T-cell (primary cell): Measurements from ENCODE around the gene LGALSL. TPM values are rescaled to one million over a fixed set of nuclear protein-coding genes. Genes with fewer than 3 reads are reported as not detected.

Source experiments
- ATAC-seq, 4 experiments: fragments of 200-7000 bp in 3 of 4; fragments of 150-1000 bp in 1 of 4; cut with Tn5 transposase; replicated peaks in 1 of 4; 1 replicate in 3 of 4; 2 replicates in 1 of 4; pipeline ENCODE4 v1.10.0; 2021; ENCODE audit warnings: moderate library complexity in 3 of 4, mild to moderate bottlenecking in 2 of 4, moderate number of reproducible peaks in 1 of 4
- CTCF ChIA-PET, 2 donors: fragments of 300-600 bp; sonication (Branson Sonifier 250); formaldehyde crosslinking; loops; one replicate each; lab custom pipeline; 2022; ENCODE audit warnings: antibody characterized with exemption in 2 of 2; lab: Charles Lee
- POLR2A ChIA-PET, 2 donors: fragments of 300-600 bp; sonication (Branson Sonifier 250); formaldehyde crosslinking; loops; one replicate each; lab custom pipeline; 2022; ENCODE audit warnings: antibody characterized with exemption in 2 of 2; lab: Charles Lee
- DNase-seq, 35 experiments: peaks; one replicate each; pipeline versions ENCODE4 v3.0.0 to v3.0.0-alpha.2; 2013 to 2023
- H3K27ac ChIP-seq: one replicate; pipeline ENCODE4 v1.5.1; 2013; ENCODE audit warnings: low read length
- H3K27me3 ChIP-seq, 2 experiments: replicated peaks in 1 of 2; 1 replicate in 1 of 2; 2 replicates in 1 of 2; pipeline versions ENCODE4 v1.6.1 to v1.7.0; 2013; ENCODE audit warnings: low read length in 1 of 2, mixed read lengths in 1 of 2; ENCODE audit not compliant: control insufficient read depth in 2 of 2, insufficient read depth in 2 of 2; ENCODE audit errors: extremely low read depth in 1 of 2
- H3K36me3 ChIP-seq, 2 donors: 1 replicate in 1 of 2; 2 replicates in 1 of 2; pipeline versions ENCODE4 v1.6.1 to v1.7.0; 2013; ENCODE audit warnings: low read length in 1 of 2; ENCODE audit not compliant: control insufficient read depth in 2 of 2, insufficient read depth in 1 of 2; ENCODE audit errors: extremely low read depth in 1 of 2
- H3K4me1 ChIP-seq, 2 experiments: 1 replicate in 1 of 2; 2 replicates in 1 of 2; pipeline versions ENCODE4 v1.6.1 to v1.7.0; 2013; ENCODE audit warnings: low read length in 2 of 2, mixed read lengths in 1 of 2; ENCODE audit not compliant: insufficient read depth in 2 of 2, control insufficient read depth in 1 of 2; ENCODE audit errors: extremely low read depth in 1 of 2
- H3K4me3 ChIP-seq, 2 donors: 1 replicate in 1 of 2; 2 replicates in 1 of 2; pipeline versions ENCODE4 v1.5.1 to v1.7.0; 2013; ENCODE audit warnings: mild to moderate bottlenecking in 2 of 2, low read length in 1 of 2, moderate library complexity in 1 of 2; ENCODE audit not compliant: control insufficient read depth in 1 of 2; ENCODE audit errors: extremely low read depth in 1 of 2
- H3K9me3 ChIP-seq: 2 replicates; pipeline ENCODE4 v1.7.0; 2013
- H3K27ac Mint-ChIP-seq, 2 donors: one replicate each; pipeline ENCODE4 v1.8.0; 2020 to 2021; ENCODE audit warnings: mild to moderate bottlenecking in 2 of 2, mixed read lengths in 2 of 2
- H3K27me3 Mint-ChIP-seq, 2 donors: one replicate each; pipeline ENCODE4 v1.8.0; 2021 to 2022; ENCODE audit warnings: mixed read lengths in 2 of 2
- H3K36me3 Mint-ChIP-seq: one replicate; pipeline ENCODE4 v1.8.0; 2021; ENCODE audit warnings: mixed read lengths
- H3K4me1 Mint-ChIP-seq, 3 donors: one replicate each; pipeline ENCODE4 v1.8.0; 2020 to 2022; ENCODE audit warnings: mixed read lengths in 3 of 3, mild to moderate bottlenecking in 1 of 3
- H3K4me3 Mint-ChIP-seq, 3 donors: one replicate each; pipeline ENCODE4 v1.8.0; 2020 to 2022; ENCODE audit warnings: mild to moderate bottlenecking in 3 of 3, mixed read lengths in 3 of 3, moderate library complexity in 3 of 3
- H3K9me3 Mint-ChIP-seq, 3 donors: one replicate each; pipeline ENCODE4 v1.8.0; 2020 to 2022; ENCODE audit warnings: mixed read lengths in 3 of 3
- WGBS: methylation state at CpG from one replicate; pipeline ENCODE4 v1.1.5; 2013; ENCODE audit warnings: missing lambda C conversion rate; ENCODE audit not compliant: insufficient coverage; 5-methylcytosine and 5-hydroxymethylcytosine counted together
- total RNA-seq, 35 experiments: library from RNA in 6 of 35; stranded (reverse) in 6 of 35; fragments of 120-200 nt in 1 of 35; gene quantifications; one replicate each; pipeline versions ENCODE4 v1.2.1 to v1.2.4 and lab custom pipeline; 2013 to 2026

LGALSL gene
- total RNA-seq, 5 donors from 2014 or later (not counting 1 experiment from before 2014, with no cell fraction given), result 0.21 to 1.0 (median 0.57) TPM

DNA sequence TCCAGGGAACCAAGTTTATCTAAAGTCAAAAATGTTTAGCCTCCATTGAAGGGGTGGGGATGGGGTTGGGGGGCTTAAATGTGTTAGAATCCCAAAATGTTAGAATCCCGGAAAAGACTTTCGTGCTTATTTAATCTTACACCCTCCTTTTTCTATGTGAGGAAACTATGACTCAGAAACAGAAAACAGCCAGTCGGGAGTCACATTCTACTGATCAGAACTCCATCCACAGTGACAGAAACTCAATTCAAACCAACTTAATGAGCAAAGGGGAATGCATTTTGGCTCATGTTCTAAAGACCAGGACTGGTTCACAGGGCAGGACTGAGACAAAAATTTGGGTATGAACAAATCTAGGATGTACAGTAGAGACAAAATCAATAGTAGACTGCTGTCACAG lies 38.3 kb downstream of the LGALSL start:
- Mint-ChIP-seq H3K4me3 (no peak overlapping the region), H3K9me3 (no peaks in the 10 kb centered on the region), H3K36me3 (no peaks in the 10 kb centered on the region), H3K27ac (no peak overlapping the region), H3K27me3 (peaks cover 6 to 7% of the 10 kb centered on the region in 2 donors), H3K4me1 (peaks cover 9 to 15% (median 13%) of the 10 kb centered on the region in 3 donors)
- Histone ChIP-seq H3K36me3 (no peaks in the 10 kb centered on the region), H3K27ac (no peak overlapping the region), H3K9me3 (no peaks in the 10 kb centered on the region), H3K4me1 (peaks cover 4 to 15% of the 10 kb centered on the region in 2 experiments), H3K27me3 (peaks cover 0 to 9% of the 10 kb centered on the region in 2 experiments), H3K4me3 (no peak overlapping the region)
- CTCF ChIA-PET, result no interaction called here
- DNase-seq, result no peak
- POLR2A ChIA-PET, result no interaction called here
- no peak for ATAC-seq
- no CpG with 5 or more reads among the region's 3 CpGs for WGBS

DNA sequence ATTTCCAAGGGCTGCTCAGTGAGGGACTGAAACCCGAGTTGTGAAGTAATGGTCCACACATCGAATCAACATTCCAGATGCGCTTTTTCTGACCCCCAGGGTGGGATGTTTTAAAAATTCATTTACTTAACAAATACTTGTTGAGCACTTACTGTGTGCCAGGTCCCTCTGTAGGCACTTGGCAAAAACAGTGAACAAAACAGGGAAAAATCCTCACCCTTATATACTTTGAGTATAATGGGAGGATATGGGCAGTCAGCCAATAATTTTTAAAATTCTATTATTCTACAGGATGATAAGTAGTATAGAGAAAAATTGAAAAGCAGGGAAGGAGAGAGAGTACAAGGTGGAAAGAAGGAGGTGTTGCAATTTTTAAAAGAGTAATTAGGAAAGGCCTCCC lies 38.9 kb downstream of the LGALSL start:
- Mint-ChIP-seq H3K36me3 (no peaks in the 10 kb centered on the region), H3K4me3 (no peak overlapping the region), H3K4me1 (peaks cover 9 to 15% (median 13%) of the 10 kb centered on the region in 3 donors), H3K27ac (no peak overlapping the region), H3K9me3 (no peaks in the 10 kb centered on the region), H3K27me3 (peaks cover 9 to 10% of the 10 kb centered on the region in 2 donors)
- Histone ChIP-seq H3K36me3 (no peaks in the 10 kb centered on the region), H3K9me3 (no peaks in the 10 kb centered on the region), H3K4me1 (peaks cover 4 to 15% of the 10 kb centered on the region in 2 experiments), H3K27me3 (peaks cover 0 to 5% of the 10 kb centered on the region in 2 experiments), H3K4me3 (no peak overlapping the region), H3K27ac (no peak overlapping the region)
- ChIA-PET CTCF (interaction anchor here (0.6 to 0.9 kb wide), 3 partner anchors 8 to 387 kb away, joined by 3 to 4 read pairs (median 3); no protein-coding TSS in a partner anchor), POLR2A (no interaction called here)
- ATAC-seq, result no peak
- DNase-seq, result no peak
- 80% methylated on average over 1 of the region's 3 CpGs for WGBS

DNA sequence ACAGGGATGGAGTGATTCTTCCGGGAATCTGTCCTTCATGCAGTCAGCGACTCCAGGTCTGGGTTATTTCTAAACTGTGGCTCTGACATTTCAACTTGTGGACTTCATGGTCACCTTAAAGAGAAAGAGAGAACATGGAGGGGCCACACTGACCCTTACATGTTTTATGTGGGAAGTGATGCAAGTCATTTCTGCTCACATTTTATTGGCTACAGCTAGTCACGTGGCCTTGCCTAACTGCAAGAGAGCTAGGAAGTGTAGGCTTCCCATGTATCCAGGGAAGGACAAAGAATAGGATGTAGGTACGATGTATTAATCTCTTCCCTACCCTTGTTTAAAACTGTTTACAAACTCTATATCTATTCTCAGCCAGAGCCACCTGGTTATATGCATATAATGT lies 39.8 kb downstream of the LGALSL start:
- Histone ChIP-seq H3K4me3 (no peak overlapping the region), H3K27me3 (peaks cover 0 to 3% of the 10 kb centered on the region in 2 experiments), H3K36me3 (no peaks in the 10 kb centered on the region), H3K27ac (no peak overlapping the region), H3K9me3 (no peaks in the 10 kb centered on the region), H3K4me1 (peaks cover 2 to 7% of the 10 kb centered on the region in 2 experiments)
- H3K27ac Mint-ChIP-seq, result no peak overlapping the region
- ATAC-seq, result no peak
- no peaks in the 10 kb centered on the region for H3K9me3 Mint-ChIP-seq
- peaks cover 4 to 8% (median 7%) of the 10 kb centered on the region in 3 donors for H3K4me1 Mint-ChIP-seq
- no peak for DNase-seq
- 71% methylated on average over 2 of the region's 4 CpGs for WGBS
- no peak overlapping the region for H3K4me3 Mint-ChIP-seq
- ChIA-PET CTCF (interaction anchor here (0.6 to 0.9 kb wide), 3 partner anchors 9 to 582 kb away, joined by 3 read pairs; no protein-coding TSS in a partner anchor), POLR2A (interaction anchor here in 1 of 2 donors (0.6 kb wide), 1 partner anchor 242 kb away, joined by 4 read pairs; no protein-coding TSS in a partner anchor)
- H3K27me3 Mint-ChIP-seq, result peaks cover 9 to 10% of the 10 kb centered on the region in 2 donors
- H3K36me3 Mint-ChIP-seq, result no peaks in the 10 kb centered on the region

DNA sequence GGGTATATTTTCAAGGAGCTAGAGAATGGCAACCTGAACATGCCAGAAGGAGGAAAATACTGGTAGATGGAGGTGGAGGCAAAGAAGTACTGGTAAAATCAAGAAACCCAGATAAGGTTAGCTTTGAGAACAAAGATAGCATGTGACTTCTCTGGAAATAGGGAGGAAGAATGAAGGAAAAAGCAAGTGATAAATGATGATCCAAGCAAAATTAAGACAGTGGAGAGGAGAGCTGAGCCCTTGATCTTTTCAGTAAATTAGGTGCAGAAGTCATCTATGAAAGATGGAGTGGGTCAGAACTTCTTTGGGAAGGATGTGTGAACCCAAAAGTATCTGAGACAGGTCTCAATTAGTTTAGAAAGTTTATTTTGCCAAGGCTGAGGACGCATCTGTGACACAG lies 44.5 kb downstream of the LGALSL start:
- ChIA-PET CTCF (no interaction called here), POLR2A (interaction anchor here in 1 of 2 donors (0.6 kb wide), 2 partner anchors 310 to 456 kb away, joined by 3 read pairs; no protein-coding TSS in a partner anchor)
- H3K9me3 Mint-ChIP-seq, result no peaks in the 10 kb centered on the region
- H3K27ac ChIP-seq, result no peak overlapping the region
- no peaks in the 10 kb centered on the region for H3K4me1 ChIP-seq
- no peak overlapping the region for H3K4me3 ChIP-seq
- no peaks in the 10 kb centered on the region for H3K9me3 ChIP-seq
- ATAC-seq (no peak), DNase-seq (no peak)
- H3K27me3 Mint-ChIP-seq, result peaks cover 9 to 10% of the 10 kb centered on the region in 2 donors
- no peaks in the 10 kb centered on the region for H3K36me3 Mint-ChIP-seq
- H3K27me3 ChIP-seq, result peaks cover 0 to 3% of the 10 kb centered on the region in 2 experiments
- no peaks in the 10 kb centered on the region for H3K4me1 Mint-ChIP-seq
- H3K27ac Mint-ChIP-seq, result no peak overlapping the region
- no peak overlapping the region for H3K4me3 Mint-ChIP-seq
- WGBS, result 100% methylated on average over 1 of the region's 1 CpG
- H3K36me3 ChIP-seq, result no peaks in the 10 kb centered on the region

DNA sequence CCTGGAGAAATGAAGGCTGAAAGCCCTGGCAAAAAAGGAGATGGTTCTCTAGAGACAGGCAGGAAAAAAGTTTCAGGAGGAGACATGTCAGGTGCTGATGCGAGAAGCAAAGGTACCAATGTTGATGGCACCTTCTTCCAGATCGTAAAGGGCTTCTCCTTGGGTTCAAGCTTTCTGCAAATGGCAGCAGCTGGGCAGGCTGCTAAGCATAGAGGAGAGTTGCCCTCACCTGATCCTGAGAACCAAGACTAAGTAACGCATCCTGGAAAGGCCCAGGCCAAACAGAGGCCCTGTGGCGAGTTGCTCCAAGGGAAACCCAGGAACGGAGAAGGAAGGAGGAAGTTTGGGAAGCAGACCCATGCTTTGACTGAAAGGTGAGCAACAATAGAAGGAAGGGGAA lies 46.6 kb downstream of the LGALSL start:
- Mint-ChIP-seq H3K9me3 (no peaks in the 10 kb centered on the region), H3K4me1 (no peaks in the 10 kb centered on the region), H3K4me3 (no peak overlapping the region), H3K27ac (no peak overlapping the region), H3K36me3 (no peaks in the 10 kb centered on the region), H3K27me3 (peaks cover 13% of the 10 kb centered on the region in 2 donors)
- no peaks in the 10 kb centered on the region for H3K9me3 ChIP-seq
- H3K4me3 ChIP-seq, result no peak overlapping the region
- WGBS, result 81% methylated on average over 5 of the region's 5 CpGs
- H3K27me3 ChIP-seq, result peaks cover 0 to 10% of the 10 kb centered on the region in 2 experiments
- ATAC-seq (no peak), DNase-seq (no peak)
- ChIA-PET POLR2A (no interaction called here), CTCF (interaction anchor here in 1 of 2 donors (1.7 kb wide), 1 partner anchor 12 kb away, joined by 4 read pairs; no protein-coding TSS in a partner anchor)
- H3K36me3 ChIP-seq, result no peaks in the 10 kb centered on the region
- H3K27ac ChIP-seq, result no peak overlapping the region
- H3K4me1 ChIP-seq, result no peaks in the 10 kb centered on the region

DNA sequence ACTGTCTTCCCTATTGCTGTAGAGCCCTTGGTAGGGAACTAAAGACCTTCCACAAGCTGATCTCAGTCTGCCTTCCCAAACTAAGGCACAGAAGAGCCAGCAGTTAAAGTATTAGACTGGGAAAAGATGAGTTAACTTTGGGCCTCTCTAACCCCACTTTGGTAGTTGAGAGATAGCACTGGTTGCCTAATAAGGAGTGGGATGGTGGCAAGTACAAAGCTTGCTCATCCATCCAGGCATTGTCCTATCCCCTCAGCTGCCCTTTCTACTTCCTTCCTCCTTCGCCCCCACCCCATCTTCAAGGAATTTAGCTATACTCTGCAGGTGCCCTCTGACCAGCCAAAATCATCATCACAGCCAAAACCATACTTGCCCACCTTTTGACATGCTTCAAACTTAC lies 48.0 kb downstream of the LGALSL start:
- ATAC-seq, result no peak
- Histone ChIP-seq H3K4me1 (no peaks in the 10 kb centered on the region), H3K27ac (no peak overlapping the region), H3K36me3 (no peaks in the 10 kb centered on the region), H3K9me3 (no peaks in the 10 kb centered on the region), H3K27me3 (peaks cover 0 to 10% of the 10 kb centered on the region in 2 experiments), H3K4me3 (no peak overlapping the region)
- ChIA-PET POLR2A (interaction anchor here in 1 of 2 donors (0.7 kb wide), 1 partner anchor 298 kb away, joined by 5 read pairs; no protein-coding TSS in a partner anchor), CTCF (interaction anchor here in 1 of 2 donors (0.6 kb wide), 1 partner anchor 389 kb away, joined by 3 read pairs; no protein-coding TSS in a partner anchor)
- 57% methylated on average over 1 of the region's 1 CpG for WGBS
- Mint-ChIP-seq H3K4me3 (no peak overlapping the region), H3K27me3 (peaks cover 8 to 10% of the 10 kb centered on the region in 2 donors), H3K4me1 (no peaks in the 10 kb centered on the region), H3K9me3 (no peaks in the 10 kb centered on the region), H3K27ac (no peak overlapping the region), H3K36me3 (no peaks in the 10 kb centered on the region)
- no peak for DNase-seq
